Inflammatory macrophage treated with lipopolysaccharide for 4 hours (primary cell): Measurements from ENCODE around the gene MTHFR.

Experiments used
- DNase-seq: peaks from one replicate; pipeline ENCODE4 v3.0.0-alpha.2; 2020

Gene MTHFR

GRCh38 chr1:11805422-11806306 is at the start of gene MTHFR, which contains the start of gene CLCN6:
Gene MTHFR (minus strand): TSS chr1:11805964. CDS start chr1:11803116, 2,848 bp downstream.
Gene CLCN6 (plus strand): TSS chr1:11806191. CDS start chr1:11806263, 72 bp downstream.
- DNase-seq: peak; percentile 99

GRCh38 chr1:11855430-11855829 is 49.7 kb upstream of the MTHFR start:
- no peak for DNase-seq

GRCh38 chr1:11854519-11854918 is 48.8 kb upstream of the MTHFR start:
- DNase-seq: no peak

GRCh38 chr1:11851180-11851579 is 45.4 kb upstream of the MTHFR start:
- peak; percentile 68 for DNase-seq

GRCh38 chr1:11850156-11850555 is 44.4 kb upstream of the MTHFR start:
- DNase-seq: no peak

GRCh38 chr1:11848373-11848700 is 42.6 kb upstream of the MTHFR start:
- DNase-seq: no peak

GRCh38 chr1:11847667-11848372 is 42.1 kb upstream of the MTHFR start, which contains the start of gene NPPA:
Gene NPPA (minus strand): TSS chr1:11847783. CDS start chr1:11847684, 99 bp downstream.
- no peak for DNase-seq

GRCh38 chr1:11845641-11846335 is 40.0 kb upstream of the MTHFR start:
- no peak for DNase-seq

GRCh38 chr1:11842154-11843041 is 36.6 kb upstream of the MTHFR start:
- DNase-seq: peak; percentile 58

GRCh38 chr1:11841245-11842153 is 35.7 kb upstream of the MTHFR start:
- DNase-seq: peak; percentile 19

- DNase-seq: no peak
Measured at GRCh38 chr1:11839727-11840705, 34.3 kb upstream of the MTHFR start.

- DNase-seq: peak; percentile 59
Measured at GRCh38 chr1:11838349-11839272, 32.8 kb upstream of the MTHFR start.

- no peak for DNase-seq
Measured at GRCh38 chr1:11837767-11838348, 32.1 kb upstream of the MTHFR start.

GRCh38 chr1:11836955-11837766 is 31.4 kb upstream of the MTHFR start:
- DNase-seq: no peak

GRCh38 chr1:11835441-11836225 is 29.9 kb upstream of the MTHFR start:
- DNase-seq: no peak

- DNase-seq: no peak
Measured at GRCh38 chr1:11833900-11834299, 28.1 kb upstream of the MTHFR start.

- DNase-seq: no peak
Measured at GRCh38 chr1:11833497-11833896, 27.7 kb upstream of the MTHFR start.
